Measurements from ENCODE around the gene BRD4.

Gene BRD4

GRCh38 chr19:15251749-15252397, 80.5 kb downstream of the BRD4 start:
- in situ Hi-C loops (cut with HindIII; ENCODE audit: low sequenced_read_pairs), result no loop called here

- in situ Hi-C loops (cut with HindIII; ENCODE audit: low sequenced_read_pairs), result no loop called here
Observed at GRCh38 chr19:15251010-15251748, 81.2 kb downstream of the BRD4 start.

- in situ Hi-C loops (cut with HindIII; ENCODE audit: low sequenced_read_pairs), result no loop called here
Observed at GRCh38 chr19:15250640-15250993, 81.7 kb downstream of the BRD4 start.

GRCh38 chr19:15249972-15250639, 82.2 kb downstream of the BRD4 start:
- in situ Hi-C loops (cut with HindIII; ENCODE audit: low sequenced_read_pairs), result loop anchor here (5.0 kb wide), 2 partner anchors 68 to 77 kb away; no protein-coding TSS in a partner anchor

- in situ Hi-C loops (cut with HindIII; ENCODE audit: low sequenced_read_pairs), result loop anchor here (5.0 kb wide), 2 partner anchors 67 to 78 kb away; no protein-coding TSS in a partner anchor
Observed at GRCh38 chr19:15249528-15249874, 82.8 kb downstream of the BRD4 start.

- in situ Hi-C loops (cut with HindIII; ENCODE audit: low sequenced_read_pairs), result loop anchor here (5.0 kb wide), 2 partner anchors 67 to 78 kb away; no protein-coding TSS in a partner anchor
Observed at GRCh38 chr19:15248648-15249527, 83.5 kb downstream of the BRD4 start.

GRCh38 chr19:15248106-15248505, 84.2 kb downstream of the BRD4 start:
- in situ Hi-C loops (cut with HindIII; ENCODE audit: low sequenced_read_pairs), result loop anchor here (5.0 kb wide), 2 partner anchors 66 to 79 kb away; no protein-coding TSS in a partner anchor

GRCh38 chr19:15247107-15248014, 85.0 kb downstream of the BRD4 start:
- in situ Hi-C loops (cut with HindIII; ENCODE audit: low sequenced_read_pairs), result loop anchor here (5.0 kb wide), 2 partner anchors 65 to 80 kb away; no protein-coding TSS in a partner anchor

- in situ Hi-C loops (cut with HindIII; ENCODE audit: low sequenced_read_pairs), result loop anchor here (5.0 kb wide), 2 partner anchors 64 to 81 kb away; no protein-coding TSS in a partner anchor
Observed at GRCh38 chr19:15246198-15246481, 86.2 kb downstream of the BRD4 start.

- in situ Hi-C loops (cut with HindIII; ENCODE audit: low sequenced_read_pairs), result loop anchor here (5.0 kb wide), 2 partner anchors 63 to 82 kb away; no protein-coding TSS in a partner anchor
Observed at GRCh38 chr19:15245370-15246197, 86.8 kb downstream of the BRD4 start.

GRCh38 chr19:15244808-15245207, 87.5 kb downstream of the BRD4 start:
- in situ Hi-C loops (cut with HindIII; ENCODE audit: low sequenced_read_pairs), result loop anchor here (5.0 kb wide), 2 partner anchors 63 to 82 kb away; no protein-coding TSS in a partner anchor

GRCh38 chr19:15244106-15244803, 88.1 kb downstream of the BRD4 start:
- in situ Hi-C loops (cut with HindIII; ENCODE audit: low sequenced_read_pairs), result no loop called here

- in situ Hi-C loops (cut with HindIII; ENCODE audit: low sequenced_read_pairs), result no loop called here
Observed at GRCh38 chr19:15243236-15243957, 88.9 kb downstream of the BRD4 start.

- in situ Hi-C loops (cut with HindIII; ENCODE audit: low sequenced_read_pairs), result no loop called here
Observed at GRCh38 chr19:15241259-15241910, 91.0 kb downstream of the BRD4 start.

- in situ Hi-C loops (cut with HindIII; ENCODE audit: low sequenced_read_pairs), result no loop called here
Observed at GRCh38 chr19:15240515-15240914, 91.8 kb downstream of the BRD4 start.

- in situ Hi-C loops (cut with HindIII; ENCODE audit: low sequenced_read_pairs), result no loop called here
Observed at GRCh38 chr19:15239337-15239949, 92.9 kb downstream of the BRD4 start.
